Measurements from ENCODE around the gene NLK.

DNA sequence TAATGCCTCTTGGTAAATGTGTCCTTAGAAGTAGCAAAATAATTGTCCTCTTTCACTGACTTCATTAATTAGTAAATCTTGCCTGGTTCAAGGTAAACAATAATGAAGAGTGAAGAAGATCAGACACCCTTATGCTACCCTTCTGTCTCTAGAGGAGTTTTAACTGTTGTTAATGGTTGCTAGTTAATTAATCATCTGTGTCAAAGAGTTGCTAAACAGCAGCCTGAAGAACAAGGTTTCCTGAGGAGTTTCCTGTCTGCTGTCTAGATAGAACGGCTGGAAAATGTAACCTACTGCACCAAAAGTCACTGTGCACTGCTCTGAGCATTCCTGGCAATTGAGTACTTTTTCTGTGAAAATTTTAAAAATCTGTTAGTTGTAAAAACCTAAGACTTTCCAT lies 131.3 kb downstream of the NLK start:
- TF ChIP-seq, protein P1, sequence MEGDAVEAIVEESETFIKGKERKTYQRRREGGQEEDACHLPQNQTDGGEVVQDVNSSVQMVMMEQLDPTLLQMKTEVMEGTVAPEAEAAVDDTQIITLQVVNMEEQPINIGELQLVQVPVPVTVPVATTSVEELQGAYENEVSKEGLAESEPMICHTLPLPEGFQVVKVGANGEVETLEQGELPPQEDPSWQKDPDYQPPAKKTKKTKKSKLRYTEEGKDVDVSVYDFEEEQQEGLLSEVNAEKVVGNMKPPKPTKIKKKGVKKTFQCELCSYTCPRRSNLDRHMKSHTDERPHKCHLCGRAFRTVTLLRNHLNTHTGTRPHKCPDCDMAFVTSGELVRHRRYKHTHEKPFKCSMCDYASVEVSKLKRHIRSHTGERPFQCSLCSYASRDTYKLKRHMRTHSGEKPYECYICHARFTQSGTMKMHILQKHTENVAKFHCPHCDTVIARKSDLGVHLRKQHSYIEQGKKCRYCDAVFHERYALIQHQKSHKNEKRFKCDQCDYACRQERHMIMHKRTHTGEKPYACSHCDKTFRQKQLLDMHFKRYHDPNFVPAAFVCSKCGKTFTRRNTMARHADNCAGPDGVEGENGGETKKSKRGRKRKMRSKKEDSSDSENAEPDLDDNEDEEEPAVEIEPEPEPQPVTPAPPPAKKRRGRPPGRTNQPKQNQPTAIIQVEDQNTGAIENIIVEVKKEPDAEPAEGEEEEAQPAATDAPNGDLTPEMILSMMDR (conservative IDR thresholded peaks at IDR 0.05; ENCODE audit: low read depth, low read length): no peak
- TF ChIP-seq, protein P2, sequence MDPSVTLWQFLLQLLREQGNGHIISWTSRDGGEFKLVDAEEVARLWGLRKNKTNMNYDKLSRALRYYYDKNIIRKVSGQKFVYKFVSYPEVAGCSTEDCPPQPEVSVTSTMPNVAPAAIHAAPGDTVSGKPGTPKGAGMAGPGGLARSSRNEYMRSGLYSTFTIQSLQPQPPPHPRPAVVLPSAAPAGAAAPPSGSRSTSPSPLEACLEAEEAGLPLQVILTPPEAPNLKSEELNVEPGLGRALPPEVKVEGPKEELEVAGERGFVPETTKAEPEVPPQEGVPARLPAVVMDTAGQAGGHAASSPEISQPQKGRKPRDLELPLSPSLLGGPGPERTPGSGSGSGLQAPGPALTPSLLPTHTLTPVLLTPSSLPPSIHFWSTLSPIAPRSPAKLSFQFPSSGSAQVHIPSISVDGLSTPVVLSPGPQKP (IDR thresholded peaks at IDR 0.05; ENCODE audit: borderline replicate concordance, low read depth, low read length): no peak
- TF ChIP-seq MAFK (IDR thresholded peaks at IDR 0.05; ENCODE audit: low read depth, low read length): no peak

Data from IMR-90 (cell line).